HL-60 (cell line): ENCODE results near the gene TSPAN11.

Experiments
- DNase-seq, 2 experiments: peaks; one replicate each; pipeline ENCODE4 v3.0.0-alpha.2; 2010 to 2020; ENCODE audit warnings: low read depth in 1 of 2, low spot score in 1 of 2
- H3K27ac ChIP-seq: fragments of 250-450 bp; sonication (Bioruptor Pico); replicated peaks from 2 replicates; pipeline ENCODE4 v1.5.1; 2020; ENCODE audit warnings: mild to moderate bottlenecking, moderate library complexity
- H3K27me3 ChIP-seq: fragments of 250-450 bp; sonication (Bioruptor Pico); 2 replicates; pipeline ENCODE4 v1.5.1; 2021; ENCODE audit warnings: mild to moderate bottlenecking, moderate library complexity; ENCODE audit not compliant: insufficient read depth, poor library complexity, severe bottlenecking
- H3K4me3 ChIP-seq: replicated peaks from 2 replicates; pipeline ENCODE4 v1.5.1; 2011; ENCODE audit warnings: mild to moderate bottlenecking, control low read depth, low read length; ENCODE audit not compliant: insufficient read depth
- GABPA ChIP-seq: IDR thresholded peaks from 2 replicates; pipeline ENCODE4 v1.6.1; 2012; ENCODE audit warnings: low read depth
- POLR2AphosphoS5 ChIP-seq: IDR thresholded peaks from 2 replicates; pipeline ENCODE4 v1.6.1; 2012; ENCODE audit warnings: low read depth
- SPI1 ChIP-seq: IDR thresholded peaks from 2 replicates; pipeline ENCODE4 v1.6.1; 2012; ENCODE audit warnings: low read depth, mild to moderate bottlenecking, borderline replicate concordance
- TF ChIP-seq, protein P1 (sequence below): IDR thresholded peaks from one replicate; pipeline ENCODE4 v1.5.1; 2011; ENCODE audit warnings: low read length, control low read depth, inconsistent platforms; ENCODE audit not compliant: insufficient read depth
- TF ChIP-seq, protein P2 (sequence below): IDR thresholded peaks from 2 replicates; pipeline ENCODE4 v1.6.1; 2012; ENCODE audit warnings: low read depth; ENCODE audit not compliant: insufficient replicate concordance

The TSPAN11 gene

DNA sequence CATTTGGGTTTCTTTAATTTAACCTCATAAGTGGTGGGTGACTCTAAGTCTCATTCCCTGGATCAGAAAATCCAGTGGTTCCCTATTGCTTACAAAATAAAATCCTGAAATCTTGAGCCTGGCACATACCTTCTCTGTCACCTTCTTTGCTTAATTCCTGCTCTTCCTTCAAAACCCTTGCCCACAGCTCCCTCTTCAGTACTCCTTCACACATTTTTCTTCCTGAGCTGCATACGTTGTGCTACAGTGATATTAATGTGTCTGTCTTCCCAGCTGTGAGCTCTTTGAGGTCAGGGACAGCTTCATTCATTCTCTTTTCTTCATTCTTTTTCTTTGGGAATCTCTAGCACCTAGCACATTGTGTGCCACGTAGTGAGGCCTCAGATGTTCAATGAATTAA lies 9.5 kb downstream of the TSPAN11 start:
- no peak overlapping the region for H3K27ac ChIP-seq
- H3K27me3 ChIP-seq: peaks cover 4% of the 10 kb centered on the region
- TF ChIP-seq, protein P1, sequence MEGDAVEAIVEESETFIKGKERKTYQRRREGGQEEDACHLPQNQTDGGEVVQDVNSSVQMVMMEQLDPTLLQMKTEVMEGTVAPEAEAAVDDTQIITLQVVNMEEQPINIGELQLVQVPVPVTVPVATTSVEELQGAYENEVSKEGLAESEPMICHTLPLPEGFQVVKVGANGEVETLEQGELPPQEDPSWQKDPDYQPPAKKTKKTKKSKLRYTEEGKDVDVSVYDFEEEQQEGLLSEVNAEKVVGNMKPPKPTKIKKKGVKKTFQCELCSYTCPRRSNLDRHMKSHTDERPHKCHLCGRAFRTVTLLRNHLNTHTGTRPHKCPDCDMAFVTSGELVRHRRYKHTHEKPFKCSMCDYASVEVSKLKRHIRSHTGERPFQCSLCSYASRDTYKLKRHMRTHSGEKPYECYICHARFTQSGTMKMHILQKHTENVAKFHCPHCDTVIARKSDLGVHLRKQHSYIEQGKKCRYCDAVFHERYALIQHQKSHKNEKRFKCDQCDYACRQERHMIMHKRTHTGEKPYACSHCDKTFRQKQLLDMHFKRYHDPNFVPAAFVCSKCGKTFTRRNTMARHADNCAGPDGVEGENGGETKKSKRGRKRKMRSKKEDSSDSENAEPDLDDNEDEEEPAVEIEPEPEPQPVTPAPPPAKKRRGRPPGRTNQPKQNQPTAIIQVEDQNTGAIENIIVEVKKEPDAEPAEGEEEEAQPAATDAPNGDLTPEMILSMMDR: no peak
- no peak for TF ChIP-seq GABPA
- DNase-seq: no peak
- H3K4me3 ChIP-seq: no peak overlapping the region

DNA sequence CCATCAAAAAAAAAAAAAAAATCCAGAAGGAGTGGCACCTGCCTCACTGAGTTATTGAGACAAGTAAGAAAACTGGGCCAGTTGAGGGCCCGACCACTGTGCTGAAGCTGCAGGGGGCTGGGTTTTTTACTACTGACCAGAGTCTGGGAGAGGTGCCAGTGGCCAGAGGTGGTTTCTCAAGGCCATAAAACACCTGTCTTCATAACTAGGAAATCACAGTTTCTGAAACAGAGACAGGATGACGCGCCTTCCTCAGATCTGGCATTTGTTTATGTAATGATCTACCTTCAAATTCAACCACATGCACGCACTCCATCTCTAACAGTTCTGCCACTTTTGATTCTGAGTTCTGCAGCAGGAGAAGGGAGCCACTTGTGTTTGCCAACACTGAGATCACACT lies 12.7 kb downstream of the TSPAN11 start:
- DNase-seq: no peak
- H3K4me3 ChIP-seq: no peak overlapping the region
- no peaks in the 10 kb centered on the region for H3K27me3 ChIP-seq
- no peak overlapping the region for H3K27ac ChIP-seq
- no peak for TF ChIP-seq POLR2AphosphoS5
- no peak for TF ChIP-seq GABPA
- TF ChIP-seq, protein P2, sequence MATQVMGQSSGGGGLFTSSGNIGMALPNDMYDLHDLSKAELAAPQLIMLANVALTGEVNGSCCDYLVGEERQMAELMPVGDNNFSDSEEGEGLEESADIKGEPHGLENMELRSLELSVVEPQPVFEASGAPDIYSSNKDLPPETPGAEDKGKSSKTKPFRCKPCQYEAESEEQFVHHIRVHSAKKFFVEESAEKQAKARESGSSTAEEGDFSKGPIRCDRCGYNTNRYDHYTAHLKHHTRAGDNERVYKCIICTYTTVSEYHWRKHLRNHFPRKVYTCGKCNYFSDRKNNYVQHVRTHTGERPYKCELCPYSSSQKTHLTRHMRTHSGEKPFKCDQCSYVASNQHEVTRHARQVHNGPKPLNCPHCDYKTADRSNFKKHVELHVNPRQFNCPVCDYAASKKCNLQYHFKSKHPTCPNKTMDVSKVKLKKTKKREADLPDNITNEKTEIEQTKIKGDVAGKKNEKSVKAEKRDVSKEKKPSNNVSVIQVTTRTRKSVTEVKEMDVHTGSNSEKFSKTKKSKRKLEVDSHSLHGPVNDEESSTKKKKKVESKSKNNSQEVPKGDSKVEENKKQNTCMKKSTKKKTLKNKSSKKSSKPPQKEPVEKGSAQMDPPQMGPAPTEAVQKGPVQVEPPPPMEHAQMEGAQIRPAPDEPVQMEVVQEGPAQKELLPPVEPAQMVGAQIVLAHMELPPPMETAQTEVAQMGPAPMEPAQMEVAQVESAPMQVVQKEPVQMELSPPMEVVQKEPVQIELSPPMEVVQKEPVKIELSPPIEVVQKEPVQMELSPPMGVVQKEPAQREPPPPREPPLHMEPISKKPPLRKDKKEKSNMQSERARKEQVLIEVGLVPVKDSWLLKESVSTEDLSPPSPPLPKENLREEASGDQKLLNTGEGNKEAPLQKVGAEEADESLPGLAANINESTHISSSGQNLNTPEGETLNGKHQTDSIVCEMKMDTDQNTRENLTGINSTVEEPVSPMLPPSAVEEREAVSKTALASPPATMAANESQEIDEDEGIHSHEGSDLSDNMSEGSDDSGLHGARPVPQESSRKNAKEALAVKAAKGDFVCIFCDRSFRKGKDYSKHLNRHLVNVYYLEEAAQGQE: no peak
- TF ChIP-seq, protein P1: no peak
- no peak for TF ChIP-seq SPI1

DNA sequence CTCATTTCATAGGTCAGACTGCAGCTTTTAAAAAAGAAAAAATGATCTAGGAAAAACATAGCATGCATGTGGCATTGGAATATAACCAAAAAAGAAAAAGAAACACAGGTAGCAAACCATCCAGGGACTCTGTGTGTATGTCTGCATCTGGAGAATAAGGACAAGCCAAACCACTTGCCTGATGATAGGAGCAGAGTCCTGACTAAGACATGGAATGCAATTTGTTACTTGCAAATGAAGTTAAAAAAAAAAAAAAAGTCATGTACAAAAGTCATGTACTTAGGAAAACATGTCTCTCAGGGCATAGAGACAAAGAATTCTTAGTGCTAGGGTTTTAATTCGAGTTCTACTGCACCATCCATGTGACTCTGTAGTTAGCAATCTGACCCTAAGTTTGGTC lies 15.9 kb downstream of the TSPAN11 start:
- no peak overlapping the region for H3K4me3 ChIP-seq
- H3K27me3 ChIP-seq: no peaks in the 10 kb centered on the region
- no peak for TF ChIP-seq SPI1
- TF ChIP-seq, protein P1: no peak
- TF ChIP-seq POLR2AphosphoS5: no peak
- TF ChIP-seq, protein P2: no peak
- no peak for TF ChIP-seq GABPA
- H3K27ac ChIP-seq: no peak overlapping the region
- DNase-seq: no peak

DNA sequence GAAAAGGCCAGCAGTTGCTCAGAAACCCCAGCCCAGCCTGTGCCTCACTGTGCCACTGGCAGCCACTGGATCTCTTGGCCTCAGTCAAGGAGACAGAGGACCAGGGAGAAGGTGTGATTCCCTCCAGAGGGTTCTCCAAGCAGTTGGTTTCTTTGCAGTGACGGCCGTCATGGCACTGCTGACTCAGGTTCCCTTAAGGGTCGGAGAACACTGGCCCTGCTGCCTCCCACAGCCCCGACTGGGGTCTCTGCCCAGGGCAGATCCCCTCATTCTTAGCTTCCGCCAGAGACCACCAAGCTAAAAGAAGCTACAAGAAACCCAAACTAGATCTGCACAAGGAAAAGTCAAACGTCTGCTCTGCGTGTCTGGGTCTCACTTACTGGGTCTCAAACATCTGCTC lies 16.4 kb downstream of the TSPAN11 start:
- no peak for DNase-seq
- Histone ChIP-seq H3K27me3 (no peaks in the 10 kb centered on the region), H3K4me3 (no peak overlapping the region), H3K27ac (no peak overlapping the region)
- no peak for TF ChIP-seq SPI1
- TF ChIP-seq POLR2AphosphoS5: no peak
- TF ChIP-seq GABPA: no peak
- TF ChIP-seq, protein P1: no peak
- TF ChIP-seq, protein P2: no peak
